IPS-20b (cell line): Measurements from ENCODE around the gene RNF212.

Experiments used
- H3K27ac ChIP-seq: one replicate; pipeline ENCODE4 v1.5.1; 2013; ENCODE audit warnings: low read length
- H3K27me3 ChIP-seq: 2 replicates; pipeline ENCODE4 v1.6.1; 2013; ENCODE audit warnings: mild to moderate bottlenecking, low read length, inconsistent platforms; ENCODE audit not compliant: insufficient read depth
- H3K36me3 ChIP-seq: 2 replicates; pipeline ENCODE4 v1.6.1; 2013; ENCODE audit warnings: low read depth, mild to moderate bottlenecking, inconsistent platforms, low read length, moderate library complexity; ENCODE audit not compliant: insufficient read depth
- H3K4me1 ChIP-seq: 2 replicates; pipeline ENCODE4 v1.6.1; 2013; ENCODE audit warnings: mild to moderate bottlenecking, control low read depth, inconsistent platforms, low read length, moderate library complexity; ENCODE audit not compliant: insufficient read depth
- H3K4me3 ChIP-seq: 2 replicates; pipeline ENCODE4 v1.5.1; 2013; ENCODE audit warnings: mild to moderate bottlenecking, low read length, inconsistent platforms
- H3K9ac ChIP-seq: 2 replicates; pipeline ENCODE4 v1.6.1; 2013; ENCODE audit warnings: low read depth, mild to moderate bottlenecking, inconsistent platforms, low read length, moderate library complexity
- H3K9me3 ChIP-seq: 2 replicates; pipeline ENCODE4 v1.6.1; 2013; ENCODE audit warnings: mild to moderate bottlenecking, low read depth, low read length, inconsistent platforms; ENCODE audit not compliant: insufficient read depth

Gene RNF212

GRCh38 chr4:1097553-1097952, 15.8 kb downstream of the RNF212 start:
- Histone ChIP-seq H3K4me3 (no peak overlapping the region), H3K36me3 (no peaks in the 10 kb centered on the region), H3K9ac (no peak overlapping the region), H3K27me3 (no peaks in the 10 kb centered on the region), H3K9me3 (no peaks in the 10 kb centered on the region), H3K4me1 (no peaks in the 10 kb centered on the region), H3K27ac (no peak overlapping the region)

GRCh38 chr4:1096841-1097240, 16.5 kb downstream of the RNF212 start:
- Histone ChIP-seq H3K27ac (no peak overlapping the region), H3K36me3 (no peaks in the 10 kb centered on the region), H3K4me1 (no peaks in the 10 kb centered on the region), H3K9ac (no peak overlapping the region), H3K9me3 (no peaks in the 10 kb centered on the region), H3K27me3 (no peaks in the 10 kb centered on the region), H3K4me3 (no peak overlapping the region)

GRCh38 chr4:1094336-1094690, 19.1 kb downstream of the RNF212 start:
- Histone ChIP-seq H3K27me3 (no peaks in the 10 kb centered on the region), H3K4me1 (no peaks in the 10 kb centered on the region), H3K36me3 (no peaks in the 10 kb centered on the region), H3K27ac (no peak overlapping the region), H3K9me3 (no peaks in the 10 kb centered on the region), H3K4me3 (no peak overlapping the region), H3K9ac (no peak overlapping the region)

- Histone ChIP-seq H3K4me3 (no peak overlapping the region), H3K9ac (no peak overlapping the region), H3K9me3 (no peaks in the 10 kb centered on the region), H3K36me3 (no peaks in the 10 kb centered on the region), H3K27me3 (no peaks in the 10 kb centered on the region), H3K27ac (no peak overlapping the region), H3K4me1 (no peaks in the 10 kb centered on the region)
These were observed 19.7 kb downstream of the RNF212 start for GRCh38 chr4:1093391-1094335.

GRCh38 chr4:1092983-1093361, 20.4 kb downstream of the RNF212 start:
- Histone ChIP-seq H3K27me3 (no peaks in the 10 kb centered on the region), H3K36me3 (no peaks in the 10 kb centered on the region), H3K4me1 (no peaks in the 10 kb centered on the region), H3K9me3 (no peaks in the 10 kb centered on the region; the same call in 1 of the 2 replicates), H3K4me3 (no peak overlapping the region), H3K9ac (no peak overlapping the region), H3K27ac (no peak overlapping the region)

GRCh38 chr4:1092026-1092982, 21.1 kb downstream of the RNF212 start:
- Histone ChIP-seq H3K9ac (no peak overlapping the region), H3K36me3 (no peaks in the 10 kb centered on the region), H3K27ac (no peak overlapping the region), H3K27me3 (no peaks in the 10 kb centered on the region), H3K9me3 (no peaks in the 10 kb centered on the region; the same call in 1 of the 2 replicates), H3K4me1 (no peaks in the 10 kb centered on the region), H3K4me3 (no peak overlapping the region)

GRCh38 chr4:1091561-1091995, 21.8 kb downstream of the RNF212 start:
- no peaks in the 10 kb centered on the region for H3K36me3 ChIP-seq
- H3K27me3 ChIP-seq: no peaks in the 10 kb centered on the region
- no peak overlapping the region for H3K9ac ChIP-seq
- no peak overlapping the region for H3K4me3 ChIP-seq
- no peaks in the 10 kb centered on the region for H3K4me1 ChIP-seq
- H3K9me3 ChIP-seq: no peaks in the 10 kb centered on the region; the same call in 1 of the 2 replicates
- no peak overlapping the region for H3K27ac ChIP-seq

- H3K4me3 ChIP-seq: no peak overlapping the region
- no peaks in the 10 kb centered on the region for H3K27me3 ChIP-seq
- H3K9me3 ChIP-seq: no peaks in the 10 kb centered on the region; the same call in 1 of the 2 replicates
- no peaks in the 10 kb centered on the region for H3K36me3 ChIP-seq
- H3K27ac ChIP-seq: no peak overlapping the region
- H3K4me1 ChIP-seq: no peaks in the 10 kb centered on the region
- H3K9ac ChIP-seq: no peak overlapping the region
These were observed 22.6 kb downstream of the RNF212 start for GRCh38 chr4:1090465-1091440.

- Histone ChIP-seq H3K4me1 (no peaks in the 10 kb centered on the region), H3K9ac (no peak overlapping the region), H3K4me3 (no peak overlapping the region), H3K36me3 (no peaks in the 10 kb centered on the region), H3K27me3 (no peaks in the 10 kb centered on the region), H3K9me3 (no peaks in the 10 kb centered on the region; the same call in 1 of the 2 replicates), H3K27ac (no peak overlapping the region)
These were observed 23.3 kb downstream of the RNF212 start for GRCh38 chr4:1090036-1090435.

GRCh38 chr4:1087371-1087770, 26.0 kb downstream of the RNF212 start:
- Histone ChIP-seq H3K27ac (no peak overlapping the region), H3K4me3 (no peak overlapping the region), H3K27me3 (no peaks in the 10 kb centered on the region), H3K9me3 (no peaks in the 10 kb centered on the region; the same call in 1 of the 2 replicates), H3K4me1 (no peaks in the 10 kb centered on the region), H3K36me3 (no peaks in the 10 kb centered on the region), H3K9ac (no peak overlapping the region)

GRCh38 chr4:1086011-1086410, 27.4 kb downstream of the RNF212 start:
- Histone ChIP-seq H3K9ac (no peak overlapping the region), H3K27ac (no peak overlapping the region), H3K4me3 (no peak overlapping the region), H3K4me1 (no peaks in the 10 kb centered on the region), H3K9me3 (no peaks in the 10 kb centered on the region; the same call in 1 of the 2 replicates), H3K36me3 (no peaks in the 10 kb centered on the region), H3K27me3 (no peaks in the 10 kb centered on the region)
